ENCODE data around the gene GPC2. TPM values are rescaled to one million over a fixed set of nuclear protein-coding genes. Genes with fewer than 3 reads are reported as not detected.
"Not testable (repeated sequence)": the region's sequence is repeated elsewhere in the genome, so short reads cannot be mapped to it uniquely, and the experiment has no call there.

GPC2 gene
- total RNA-seq, 4 donors from 2014 or later = 0.57 to 1.4 (median 0.83) TPM; not detected in 1

DNA sequence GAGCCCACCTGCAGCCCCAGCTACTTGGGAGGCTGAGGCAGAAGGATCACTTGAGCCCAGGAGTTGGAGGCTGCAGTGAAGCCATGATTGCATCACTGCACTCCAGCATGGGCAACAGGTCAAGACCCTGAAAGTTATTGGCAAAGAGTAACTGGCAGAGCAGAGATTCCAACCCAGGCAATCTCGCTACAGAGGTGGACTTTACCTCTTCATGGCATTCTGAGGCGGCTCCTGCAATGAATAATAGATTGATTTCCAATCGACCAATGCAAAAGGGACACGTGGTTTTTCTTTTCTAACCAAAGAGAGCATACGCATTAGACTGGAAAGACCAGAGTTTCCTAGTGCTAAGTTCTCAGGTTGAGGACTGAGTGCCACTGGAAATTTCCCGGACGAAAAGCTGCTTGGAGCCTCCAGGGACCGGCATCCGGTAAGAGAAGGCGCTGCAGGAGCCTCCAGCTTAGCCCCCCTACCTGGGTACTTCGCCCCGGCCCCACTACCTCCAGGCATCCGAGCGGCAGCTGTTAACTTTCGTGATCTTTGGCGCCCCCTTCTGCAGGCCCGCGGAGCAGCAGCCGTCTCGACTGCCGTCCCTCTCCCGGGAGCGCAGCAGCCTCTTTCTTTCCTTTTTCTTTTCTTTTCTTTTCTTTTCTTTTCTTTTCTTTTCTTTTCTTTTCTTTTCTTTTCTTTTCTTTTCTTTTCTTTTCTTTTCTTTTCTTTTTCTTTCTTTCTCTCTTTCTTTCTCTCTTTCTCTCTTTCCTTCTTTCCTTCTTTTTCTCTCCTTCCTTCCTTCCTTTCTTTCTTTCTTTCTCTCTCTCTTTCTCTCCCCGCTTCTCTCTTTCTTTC, 46.4 kb downstream of the GPC2 start:
- intact Hi-C loops (cut with DNase I) = no loop called here
- DNase-seq = no peak
- peak overlapping the region; percentile 17 to 55 (median 26) for H3K4me3 ChIP-seq
- TF ChIP-seq, protein P1, sequence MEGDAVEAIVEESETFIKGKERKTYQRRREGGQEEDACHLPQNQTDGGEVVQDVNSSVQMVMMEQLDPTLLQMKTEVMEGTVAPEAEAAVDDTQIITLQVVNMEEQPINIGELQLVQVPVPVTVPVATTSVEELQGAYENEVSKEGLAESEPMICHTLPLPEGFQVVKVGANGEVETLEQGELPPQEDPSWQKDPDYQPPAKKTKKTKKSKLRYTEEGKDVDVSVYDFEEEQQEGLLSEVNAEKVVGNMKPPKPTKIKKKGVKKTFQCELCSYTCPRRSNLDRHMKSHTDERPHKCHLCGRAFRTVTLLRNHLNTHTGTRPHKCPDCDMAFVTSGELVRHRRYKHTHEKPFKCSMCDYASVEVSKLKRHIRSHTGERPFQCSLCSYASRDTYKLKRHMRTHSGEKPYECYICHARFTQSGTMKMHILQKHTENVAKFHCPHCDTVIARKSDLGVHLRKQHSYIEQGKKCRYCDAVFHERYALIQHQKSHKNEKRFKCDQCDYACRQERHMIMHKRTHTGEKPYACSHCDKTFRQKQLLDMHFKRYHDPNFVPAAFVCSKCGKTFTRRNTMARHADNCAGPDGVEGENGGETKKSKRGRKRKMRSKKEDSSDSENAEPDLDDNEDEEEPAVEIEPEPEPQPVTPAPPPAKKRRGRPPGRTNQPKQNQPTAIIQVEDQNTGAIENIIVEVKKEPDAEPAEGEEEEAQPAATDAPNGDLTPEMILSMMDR (IDR thresholded peaks at IDR 0.05) = peak; percentile 81 to 94 (median 87)
- TF ChIP-seq POLR2A (IDR thresholded peaks at IDR 0.05) = no peak
- peaks cover 15 to 60% (median 28%) of the 10 kb centered on the region in 3 donors for H3K4me1 ChIP-seq
- no peaks in the 10 kb centered on the region for H3K36me3 ChIP-seq
- H3K9me3 ChIP-seq = no peaks in the 10 kb centered on the region
- peak overlapping the region; percentile 8 to 97 (median 76) for H3K27ac ChIP-seq
- 7 to 11% methylated on average over 20 to 22 of the region's 24 CpGs for WGBS, 2 donors
- H3K27me3 ChIP-seq = no peaks in the 10 kb centered on the region

DNA sequence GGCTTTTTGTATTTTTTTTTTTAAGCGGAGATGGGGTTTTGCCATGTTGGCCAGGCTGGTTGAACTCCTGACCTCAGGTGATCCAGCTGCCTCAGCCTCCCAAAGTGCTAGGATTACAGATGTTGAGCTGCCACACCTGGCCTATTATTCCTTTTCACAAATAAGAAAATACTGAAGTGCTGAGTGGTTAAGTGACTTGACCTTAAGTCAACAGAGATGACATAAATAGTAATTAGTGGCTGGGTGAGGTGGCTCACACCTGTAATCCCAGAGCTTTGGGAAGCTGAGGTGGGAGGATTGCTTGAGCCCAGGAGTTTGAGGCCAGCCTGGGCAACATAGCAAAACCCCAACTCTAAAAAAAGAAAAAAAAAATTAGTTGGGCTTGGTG, 47.0 kb downstream of the GPC2 start:
- H3K9me3 ChIP-seq; H3K4me3 ChIP-seq; DNase-seq; H3K27me3 ChIP-seq; H3K36me3 ChIP-seq; intact Hi-C loops (cut with DNase I): not testable (repeated sequence)
- H3K27ac ChIP-seq = peak overlapping the region in 3 of 4 donors; percentile 76 to 99 (median 97)
- 38 to 86% methylated on average over 1 of the region's 1 CpG for WGBS, 2 donors
- peaks cover 21 to 66% (median 33%) of the 10 kb centered on the region in 3 donors for H3K4me1 ChIP-seq

DNA sequence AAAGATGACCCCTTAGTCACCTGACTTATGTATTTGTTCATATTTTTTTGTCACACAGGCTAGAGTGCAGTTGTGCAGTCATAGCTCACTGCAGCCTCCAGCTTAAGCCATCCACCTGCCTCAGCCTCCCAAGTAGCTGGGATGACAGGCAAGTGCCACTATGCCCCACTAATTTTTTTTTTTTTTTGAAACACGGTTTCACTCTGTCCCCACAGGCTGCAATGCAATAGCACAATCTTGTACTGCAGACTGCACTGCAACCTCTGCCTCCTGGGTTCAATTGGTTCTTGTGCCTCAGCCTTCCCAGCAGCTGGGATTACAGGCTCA, 48.6 kb downstream of the GPC2 start:
- Histone ChIP-seq H3K4me1 (peaks cover 30 to 77% (median 33%) of the 10 kb centered on the region in 3 donors), H3K4me3 (no peak overlapping the region), H3K27ac (peak overlapping the region in 3 of 4 donors; percentile 92 to 99 (median 97)), H3K36me3 (peaks cover 0 to 7% (median 0%) of the 10 kb centered on the region in 3 donors), H3K27me3 (no peaks in the 10 kb centered on the region), H3K9me3 (no peaks in the 10 kb centered on the region)
- no peak for TF ChIP-seq POLR2A (IDR thresholded peaks at IDR 0.05)
- TF ChIP-seq, protein P1 (IDR thresholded peaks at IDR 0.05) = no peak
- intact Hi-C loops (cut with DNase I) = no loop called here
- WGBS, 2 donors = 56 to 58% methylated on average over 1 of the region's 1 CpG
- DNase-seq = no peak

DNA sequence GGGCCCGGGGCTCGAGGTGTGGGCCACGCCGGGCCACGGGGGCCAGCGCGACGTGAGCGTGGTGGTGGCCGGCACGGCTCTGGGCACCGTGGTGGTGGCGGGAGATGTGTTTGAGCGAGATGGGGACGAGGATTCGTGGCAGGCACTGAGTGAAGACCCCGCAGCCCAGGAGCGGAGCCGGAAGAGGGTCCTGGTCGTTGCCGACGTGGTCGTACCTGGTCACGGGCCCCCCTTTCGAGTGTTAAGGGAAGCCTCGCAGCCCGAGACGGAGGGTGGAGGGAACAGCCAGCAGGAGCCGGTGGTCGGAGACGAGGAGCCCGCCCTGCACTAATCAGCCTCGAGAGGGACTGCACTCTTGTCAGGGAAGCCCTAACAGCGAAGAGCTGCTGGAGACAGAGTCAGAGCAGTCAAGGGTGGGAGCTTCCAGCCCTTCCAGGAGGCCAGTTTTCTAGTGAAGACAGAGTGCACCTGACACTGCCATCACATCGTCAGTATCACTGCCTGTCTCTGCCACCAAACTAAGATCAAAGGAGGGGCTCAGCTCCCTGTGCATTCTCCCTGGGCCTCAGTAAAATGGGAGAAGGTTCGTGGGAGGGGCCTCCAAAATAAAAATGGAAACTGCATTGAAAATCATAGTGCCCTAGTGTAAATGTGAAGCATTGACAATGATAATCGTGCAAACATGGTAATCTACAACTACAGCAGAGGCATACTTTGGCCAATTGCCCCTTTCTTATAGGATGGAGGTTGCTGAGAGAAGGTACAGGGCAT, 49.1 kb downstream of the GPC2 start:
- H3K9me3 ChIP-seq = no peaks in the 10 kb centered on the region
- peaks cover 30 to 77% (median 33%) of the 10 kb centered on the region in 3 donors for H3K4me1 ChIP-seq
- WGBS, 2 donors = 14 to 29% methylated on average over 3 to 7 of the region's 37 CpGs
- no peaks in the 10 kb centered on the region for H3K27me3 ChIP-seq
- peak overlapping the region; percentile 55 to 91 (median 84) for H3K4me3 ChIP-seq
- H3K36me3 ChIP-seq = peaks cover 0 to 12% (median 0%) of the 10 kb centered on the region in 3 donors
- DNase-seq = no peak
- no peak for TF ChIP-seq POLR2A (IDR thresholded peaks at IDR 0.05)
- TF ChIP-seq, protein P1 (IDR thresholded peaks at IDR 0.05) = no peak
- intact Hi-C loops (cut with DNase I) = no loop called here
- H3K27ac ChIP-seq = peak overlapping the region; percentile 92 to 99 (median 98)

DNA sequence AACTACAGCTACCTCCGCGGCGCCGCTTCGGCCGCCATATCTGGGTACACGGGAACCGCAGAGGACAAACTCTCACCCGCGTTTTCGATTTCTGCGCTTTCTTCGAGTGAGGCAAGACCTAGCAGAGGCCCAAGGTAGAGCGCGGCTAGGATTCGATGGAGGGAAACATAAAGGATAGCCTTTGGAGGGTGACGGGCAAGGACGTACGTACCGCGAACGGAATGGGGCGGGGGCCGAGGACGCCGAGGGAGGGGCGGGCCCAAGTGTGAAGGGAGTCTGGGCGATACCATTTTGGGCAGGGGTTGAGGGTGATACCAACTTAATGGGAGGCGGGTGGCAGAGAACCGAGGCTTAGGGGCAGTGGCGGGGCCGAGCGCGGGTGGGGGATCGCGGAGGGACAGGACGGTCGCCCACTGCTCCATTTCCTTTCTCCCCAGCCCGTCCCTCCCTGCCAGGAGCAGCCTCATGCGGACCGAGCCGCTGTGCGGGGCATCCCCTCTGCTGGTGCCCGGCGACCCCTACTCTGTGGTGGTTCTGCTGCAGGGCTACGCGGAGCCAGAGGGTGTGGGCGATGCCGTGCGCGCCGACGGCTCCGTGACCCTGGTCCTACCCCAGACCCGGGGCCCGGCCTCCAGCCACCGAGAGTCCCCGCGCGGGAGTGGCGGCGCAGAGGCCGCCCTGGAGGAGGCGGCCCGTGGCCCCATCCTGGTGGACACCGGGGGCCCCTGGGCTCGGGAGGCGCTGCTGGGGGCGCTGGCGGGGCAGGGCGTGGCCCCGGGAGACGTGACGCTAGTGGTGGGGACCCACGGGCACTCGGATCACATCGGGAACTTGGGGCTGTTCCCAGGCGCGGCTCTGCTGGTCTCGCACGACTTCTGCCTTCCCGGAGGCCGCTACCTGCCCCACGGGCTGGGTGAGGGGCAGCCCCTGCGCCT, 50.0 kb downstream of the GPC2 start, which contains the start of gene MBLAC1:
MBLAC1 (plus strand) TSS at position 37 of the 935 bp plus-strand sequence; CDS start at position 466, 429 bp downstream.
- H3K4me3 ChIP-seq = peak within 1 kb of the TSS; percentile 55 to 91 (median 84)
- intact Hi-C loops (cut with DNase I) = no loop called here
- TF ChIP-seq, protein P1 (IDR thresholded peaks at IDR 0.05) = no peak
- peak in 1 of 4 donors; percentile 54 for TF ChIP-seq POLR2A (IDR thresholded peaks at IDR 0.05)
- H3K27ac ChIP-seq = peak within 1 kb of the TSS; percentile 92 to 99 (median 98)
- peaks cover 0 to 16% (median 0%) of the 10 kb centered on the region in 3 donors for H3K36me3 ChIP-seq
- H3K27me3 ChIP-seq = no peaks in the 10 kb centered on the region
- H3K4me1 ChIP-seq = peaks cover 30 to 78% (median 33%) of the 10 kb centered on the region in 3 donors
- H3K9me3 ChIP-seq = no peaks in the 10 kb centered on the region
- WGBS, 2 donors = 0 to 1% methylated on average over 19 to 20 of the region's 85 CpGs
- peak; percentile 53 for DNase-seq
